WTC11 (cell line): ENCODE results near the gene AGFG2.

Experiments
- TCF7 ChIP-seq: sonication (generic); formaldehyde crosslinking; IDR thresholded peaks from 2 replicates; pipeline ENCODE4 v1.8.0; 2022; ENCODE audit warnings: mild to moderate bottlenecking, low read depth, missing genetic modification reagents, moderate library complexity
- TF ChIP-seq, protein P1 (sequence below): fragments of 200-600 bp; IDR thresholded peaks from 2 replicates; pipeline ENCODE4 v1.8.0; 2022; ENCODE audit warnings: antibody characterized with exemption
- TF ChIP-seq, protein P2 (sequence below): sonication (generic); formaldehyde crosslinking; conservative IDR thresholded peaks from 2 replicates; pipeline ENCODE4 v1.8.1; 2023; ENCODE audit warnings: mild to moderate bottlenecking, low read depth, missing genetic modification reagents, moderate library complexity

GRCh38 chr7:100515072-100515532, 23.9 kb upstream of the AGFG2 start:
- TF ChIP-seq, protein P1, sequence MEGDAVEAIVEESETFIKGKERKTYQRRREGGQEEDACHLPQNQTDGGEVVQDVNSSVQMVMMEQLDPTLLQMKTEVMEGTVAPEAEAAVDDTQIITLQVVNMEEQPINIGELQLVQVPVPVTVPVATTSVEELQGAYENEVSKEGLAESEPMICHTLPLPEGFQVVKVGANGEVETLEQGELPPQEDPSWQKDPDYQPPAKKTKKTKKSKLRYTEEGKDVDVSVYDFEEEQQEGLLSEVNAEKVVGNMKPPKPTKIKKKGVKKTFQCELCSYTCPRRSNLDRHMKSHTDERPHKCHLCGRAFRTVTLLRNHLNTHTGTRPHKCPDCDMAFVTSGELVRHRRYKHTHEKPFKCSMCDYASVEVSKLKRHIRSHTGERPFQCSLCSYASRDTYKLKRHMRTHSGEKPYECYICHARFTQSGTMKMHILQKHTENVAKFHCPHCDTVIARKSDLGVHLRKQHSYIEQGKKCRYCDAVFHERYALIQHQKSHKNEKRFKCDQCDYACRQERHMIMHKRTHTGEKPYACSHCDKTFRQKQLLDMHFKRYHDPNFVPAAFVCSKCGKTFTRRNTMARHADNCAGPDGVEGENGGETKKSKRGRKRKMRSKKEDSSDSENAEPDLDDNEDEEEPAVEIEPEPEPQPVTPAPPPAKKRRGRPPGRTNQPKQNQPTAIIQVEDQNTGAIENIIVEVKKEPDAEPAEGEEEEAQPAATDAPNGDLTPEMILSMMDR: no peak
- TF ChIP-seq TCF7: no peak
- TF ChIP-seq, protein P2, sequence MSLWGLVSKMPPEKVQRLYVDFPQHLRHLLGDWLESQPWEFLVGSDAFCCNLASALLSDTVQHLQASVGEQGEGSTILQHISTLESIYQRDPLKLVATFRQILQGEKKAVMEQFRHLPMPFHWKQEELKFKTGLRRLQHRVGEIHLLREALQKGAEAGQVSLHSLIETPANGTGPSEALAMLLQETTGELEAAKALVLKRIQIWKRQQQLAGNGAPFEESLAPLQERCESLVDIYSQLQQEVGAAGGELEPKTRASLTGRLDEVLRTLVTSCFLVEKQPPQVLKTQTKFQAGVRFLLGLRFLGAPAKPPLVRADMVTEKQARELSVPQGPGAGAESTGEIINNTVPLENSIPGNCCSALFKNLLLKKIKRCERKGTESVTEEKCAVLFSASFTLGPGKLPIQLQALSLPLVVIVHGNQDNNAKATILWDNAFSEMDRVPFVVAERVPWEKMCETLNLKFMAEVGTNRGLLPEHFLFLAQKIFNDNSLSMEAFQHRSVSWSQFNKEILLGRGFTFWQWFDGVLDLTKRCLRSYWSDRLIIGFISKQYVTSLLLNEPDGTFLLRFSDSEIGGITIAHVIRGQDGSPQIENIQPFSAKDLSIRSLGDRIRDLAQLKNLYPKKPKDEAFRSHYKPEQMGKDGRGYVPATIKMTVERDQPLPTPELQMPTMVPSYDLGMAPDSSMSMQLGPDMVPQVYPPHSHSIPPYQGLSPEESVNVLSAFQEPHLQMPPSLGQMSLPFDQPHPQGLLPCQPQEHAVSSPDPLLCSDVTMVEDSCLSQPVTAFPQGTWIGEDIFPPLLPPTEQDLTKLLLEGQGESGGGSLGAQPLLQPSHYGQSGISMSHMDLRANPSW (CRISPR knock-in tag): no peak
